ENCODE data around the gene NYAP1. TPM values are rescaled to one million over a fixed set of nuclear protein-coding genes. Genes with fewer than 3 reads are reported as not detected.
A peak's percentile ranks its signal among the peaks of the same experiment; 100 is the strongest.
"Not testable (repeated sequence)": the region's sequence is repeated elsewhere in the genome, so short reads cannot be mapped to it uniquely, and the experiment has no call there.

Gene NYAP1
- total RNA-seq, 1 donor from 2014 or later = 0.55 TPM

GRCh38 chr7:100492738-100493475 is 9.2 kb downstream of the NYAP1 start:
- Histone ChIP-seq H3K4me1 (peaks cover 13% of the 10 kb centered on the region), H3K27ac (no peak overlapping the region), H3K4me3 (peak overlapping the region; percentile 40)

GRCh38 chr7:100493476-100494264 is 9.9 kb downstream of the NYAP1 start:
- Histone ChIP-seq H3K9me3 (no peaks in the 10 kb centered on the region), H3K27me3 (no peaks in the 10 kb centered on the region), H3K4me1 (peaks cover 13% of the 10 kb centered on the region), H3K27ac (no peak overlapping the region), H3K36me3 (no peaks in the 10 kb centered on the region), H3K4me3 (peak overlapping the region; percentile 40)
- ATAC-seq (peak; percentile 70), DNase-seq (peak; percentile 81)
- intact Hi-C loops (cut with DNase I) = no loop called here
- TF ChIP-seq CTCF (IDR thresholded peaks at IDR 0.05) = no peak

More at GRCh38 chr7:100492738-100493475, 9.2 kb downstream of the NYAP1 start:
- H3K9me3 ChIP-seq = no peaks in the 10 kb centered on the region
- ATAC-seq (no peak), DNase-seq (no peak)
- no peak for TF ChIP-seq CTCF (IDR thresholded peaks at IDR 0.05)
- intact Hi-C loops (cut with DNase I) = no loop called here
- H3K27me3 ChIP-seq = no peaks in the 10 kb centered on the region
- no peaks in the 10 kb centered on the region for H3K36me3 ChIP-seq

- Histone ChIP-seq H3K4me1 (peaks cover 13% of the 10 kb centered on the region), H3K27me3 (no peaks in the 10 kb centered on the region), H3K4me3 (no peak overlapping the region), H3K9me3 (no peaks in the 10 kb centered on the region), H3K27ac (no peak overlapping the region), H3K36me3 (no peaks in the 10 kb centered on the region)
- intact Hi-C loops (cut with DNase I) = no loop called here
- TF ChIP-seq CTCF (IDR thresholded peaks at IDR 0.05) = no peak
- no peak for ATAC-seq
- no peak for DNase-seq
Measured at GRCh38 chr7:100496509-100496908, 12.8 kb downstream of the NYAP1 start.

- H3K27me3 ChIP-seq; H3K36me3 ChIP-seq; H3K4me3 ChIP-seq; H3K4me1 ChIP-seq; DNase-seq; H3K9me3 ChIP-seq; intact Hi-C loops (cut with DNase I); ATAC-seq; H3K27ac ChIP-seq: not testable (repeated sequence)
Measured at GRCh38 chr7:100500743-100501142, 17.0 kb downstream of the NYAP1 start.

GRCh38 chr7:100504031-100504430 is 20.3 kb downstream of the NYAP1 start:
- ATAC-seq; H3K27ac ChIP-seq; intact Hi-C loops (cut with DNase I): not testable (repeated sequence)

GRCh38 chr7:100504887-100505611 is 21.3 kb downstream of the NYAP1 start:
- no peaks in the 10 kb centered on the region for H3K36me3 ChIP-seq
- no peak for TF ChIP-seq CTCF (IDR thresholded peaks at IDR 0.05)
- no peak for ATAC-seq

More at GRCh38 chr7:100504031-100504430, 20.3 kb downstream of the NYAP1 start:
- not testable (repeated sequence) for H3K36me3 ChIP-seq, DNase-seq, H3K4me1 ChIP-seq, H3K4me3 ChIP-seq, H3K9me3 ChIP-seq, H3K27me3 ChIP-seq

More at GRCh38 chr7:100504887-100505611, 21.3 kb downstream of the NYAP1 start:
- intact Hi-C loops (cut with DNase I) = no loop called here
- no peak overlapping the region for H3K4me3 ChIP-seq
- H3K9me3 ChIP-seq = no peaks in the 10 kb centered on the region
- no peaks in the 10 kb centered on the region for H3K4me1 ChIP-seq
- H3K27me3 ChIP-seq = no peaks in the 10 kb centered on the region
- H3K27ac ChIP-seq = no peak overlapping the region
- no peak for DNase-seq
